ENCODE data around the gene TMC6.
A peak's percentile ranks its signal among the peaks of the same experiment; 100 is the strongest.

Gene TMC6

DNA sequence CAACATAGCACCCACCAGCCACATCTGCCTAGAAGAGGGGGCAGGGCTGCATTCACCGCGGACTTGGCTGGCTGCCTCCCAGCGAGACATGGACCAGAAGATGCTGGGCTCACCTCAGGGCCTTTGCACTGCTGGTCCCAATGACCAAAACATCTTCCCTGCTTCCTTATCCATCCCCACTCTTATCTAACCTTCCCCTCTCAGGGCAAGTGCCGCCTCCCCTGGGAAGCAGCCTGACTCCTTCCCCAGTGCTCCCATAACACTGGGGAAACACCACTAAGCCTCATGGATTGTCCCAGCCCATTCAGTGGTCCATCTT is 5.7 kb downstream of the TMC6 start:
- Histone ChIP-seq H3K36me3 (peaks cover 81% of the 10 kb centered on the region), H3K27ac (no peak overlapping the region), H3K4me3 (ENCODE audit: low read depth in 1 of 2, low read length in 1 of 2) (no peak overlapping the region), H3K4me1 (ENCODE audit: control insufficient read depth in 1 of 2, insufficient read depth in 1 of 2, low read depth in 1 of 2, low read length in 1 of 2) (peaks cover 63 to 83% of the 10 kb centered on the region in 2 experiments), H3K27me3 (no peaks in the 10 kb centered on the region), H3K9me3 (no peaks in the 10 kb centered on the region)
- no peak for TF ChIP-seq CTCF (IDR thresholded peaks at IDR 0.05)

DNA sequence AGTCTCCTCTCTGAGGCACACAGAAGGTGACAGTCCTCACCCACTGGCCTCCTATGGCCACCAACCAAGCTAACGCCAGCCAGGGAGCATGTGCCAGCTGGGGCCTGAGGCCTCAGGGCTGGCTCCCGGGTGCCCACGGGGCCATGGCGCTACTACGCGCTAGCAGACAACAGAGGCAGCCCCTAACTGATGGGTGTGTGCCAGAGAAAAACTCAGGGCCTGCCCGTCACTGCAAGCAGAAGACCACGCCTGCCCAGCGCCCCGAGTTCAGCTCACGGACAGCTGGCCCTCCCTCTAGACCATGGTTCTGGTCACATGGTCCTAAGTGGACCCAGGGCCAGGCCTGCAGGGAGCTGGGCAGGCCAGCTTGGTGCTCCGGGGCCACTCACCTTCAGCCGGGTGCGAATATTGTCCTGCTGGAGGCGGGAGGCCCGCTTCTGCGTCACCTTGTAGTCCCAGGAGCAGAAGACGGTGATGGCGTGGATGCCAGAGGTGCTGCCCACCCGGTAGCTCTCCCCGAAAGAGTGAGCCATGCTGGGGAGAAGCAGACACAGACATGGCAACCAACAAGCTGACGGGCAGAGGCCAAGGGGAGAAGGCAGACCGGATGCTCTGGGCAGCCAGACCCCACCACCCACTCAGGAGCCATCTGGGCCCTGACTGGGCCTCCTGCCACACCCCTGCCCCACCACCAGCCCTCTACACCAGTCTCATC is 6.2 kb downstream of the TMC6 start:
- no peaks in the 10 kb centered on the region for H3K27me3 ChIP-seq
- TF ChIP-seq CTCF (IDR thresholded peaks at IDR 0.05) = no peak
- peak overlapping the region in 1 of 2 experiments; percentile 53 for H3K4me3 ChIP-seq (ENCODE audit: low read depth in 1 of 2, low read length in 1 of 2)
- H3K9me3 ChIP-seq = no peaks in the 10 kb centered on the region
- peaks cover 59 to 83% of the 10 kb centered on the region in 2 experiments for H3K4me1 ChIP-seq (ENCODE audit: control insufficient read depth in 1 of 2, insufficient read depth in 1 of 2, low read depth in 1 of 2, low read length in 1 of 2)
- H3K27ac ChIP-seq = peak overlapping the region; percentile 78
- peaks cover 86% of the 10 kb centered on the region for H3K36me3 ChIP-seq

DNA sequence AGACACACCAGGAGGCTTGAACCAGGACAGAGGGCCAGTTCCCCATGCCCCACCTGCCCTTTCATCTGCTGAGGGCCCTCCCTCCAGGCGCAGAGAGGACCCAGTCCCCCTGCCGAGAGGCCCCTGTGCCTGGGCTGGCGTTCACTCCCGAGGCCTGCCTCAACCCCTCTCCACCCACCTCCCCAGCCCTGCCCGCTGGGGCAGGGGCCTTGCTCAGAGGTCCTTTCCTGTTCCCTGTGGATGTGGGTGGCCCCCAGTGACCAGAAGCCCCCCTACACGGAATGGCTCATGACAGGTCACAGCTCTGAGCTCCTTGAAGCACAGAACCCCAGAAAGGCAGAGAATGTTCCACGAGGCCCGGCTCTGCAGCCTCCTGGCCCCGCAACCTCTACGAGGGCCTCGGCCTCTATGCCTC is 6.7 kb downstream of the TMC6 start:
- H3K9me3 ChIP-seq = no peaks in the 10 kb centered on the region
- H3K27me3 ChIP-seq = no peaks in the 10 kb centered on the region
- TF ChIP-seq CTCF (IDR thresholded peaks at IDR 0.05) = no peak
- H3K4me3 ChIP-seq (ENCODE audit: low read depth in 1 of 2, low read length in 1 of 2) = peak overlapping the region; percentile 5 to 53
- peak overlapping the region; percentile 78 for H3K27ac ChIP-seq
- H3K36me3 ChIP-seq = peaks cover 92% of the 10 kb centered on the region
- peaks cover 54 to 82% of the 10 kb centered on the region in 2 experiments for H3K4me1 ChIP-seq (ENCODE audit: control insufficient read depth in 1 of 2, insufficient read depth in 1 of 2, low read depth in 1 of 2, low read length in 1 of 2)

DNA sequence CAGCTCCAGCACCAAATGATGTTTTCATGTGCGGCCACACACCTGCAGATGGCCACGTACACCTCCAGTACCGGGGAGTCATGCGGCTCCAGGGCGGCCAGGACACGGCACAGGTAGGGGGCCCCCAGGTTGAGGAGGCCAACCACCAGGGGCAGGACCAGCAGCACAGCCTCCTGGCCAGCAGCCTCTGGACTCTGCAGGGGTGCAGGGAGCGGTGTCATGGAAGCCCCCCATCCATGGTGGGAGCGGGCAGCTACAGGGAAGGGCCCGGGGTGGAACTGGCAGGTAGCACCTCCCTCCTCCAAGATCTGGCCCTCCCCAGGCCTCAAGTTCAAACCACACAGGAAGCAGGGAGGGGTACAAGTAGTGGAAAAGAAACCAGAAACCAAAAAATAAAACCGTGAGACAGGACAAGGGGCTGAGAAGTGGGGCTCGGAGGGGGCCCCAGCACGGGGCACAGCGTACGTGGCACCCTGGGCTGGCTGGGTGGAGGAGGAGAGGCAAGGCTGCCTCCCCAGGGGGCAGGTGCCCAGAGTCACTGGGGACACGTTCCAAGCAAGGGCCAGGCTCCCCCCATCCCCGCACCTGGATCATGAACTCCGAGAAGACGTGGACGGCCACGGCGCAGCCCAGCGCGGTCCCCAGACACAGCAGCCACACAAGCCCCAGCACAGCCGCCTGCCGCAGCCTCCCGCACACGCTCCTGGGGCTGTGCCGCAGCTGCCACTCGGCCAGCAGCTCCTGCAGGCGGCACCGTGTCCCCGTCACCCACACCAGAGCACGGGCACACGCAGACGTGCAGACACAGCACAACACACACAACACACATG is 7.4 kb downstream of the TMC6 start:
- no peaks in the 10 kb centered on the region for H3K9me3 ChIP-seq
- peaks cover 48 to 75% of the 10 kb centered on the region in 2 experiments for H3K4me1 ChIP-seq (ENCODE audit: control insufficient read depth in 1 of 2, insufficient read depth in 1 of 2, low read depth in 1 of 2, low read length in 1 of 2)
- TF ChIP-seq CTCF (IDR thresholded peaks at IDR 0.05) = no peak
- peak overlapping the region; percentile 78 for H3K27ac ChIP-seq
- no peaks in the 10 kb centered on the region for H3K27me3 ChIP-seq
- H3K4me3 ChIP-seq (ENCODE audit: low read depth in 1 of 2, low read length in 1 of 2) = peak overlapping the region; percentile 5 to 53
- H3K36me3 ChIP-seq = peaks cover 95% of the 10 kb centered on the region

GRCh38 chr17:78120537-78120936 is 8.0 kb downstream of the TMC6 start:
- Histone ChIP-seq H3K4me3 (ENCODE audit: low read depth in 1 of 2, low read length in 1 of 2) (peak overlapping the region in 1 of 2 experiments; percentile 53), H3K36me3 (peaks cover 91% of the 10 kb centered on the region), H3K27ac (peak overlapping the region; percentile 78), H3K27me3 (no peaks in the 10 kb centered on the region), H3K4me1 (ENCODE audit: control insufficient read depth in 1 of 2, insufficient read depth in 1 of 2, low read depth in 1 of 2, low read length in 1 of 2) (peaks cover 44 to 69% of the 10 kb centered on the region in 2 experiments), H3K9me3 (no peaks in the 10 kb centered on the region)
- TF ChIP-seq CTCF (IDR thresholded peaks at IDR 0.05) = no peak
